K562 (cell line): ENCODE results near the gene GMEB2. TPM values are rescaled to one million over a fixed set of nuclear protein-coding genes. Genes with fewer than 3 reads are reported as not detected.

Experiments
- E2F6 ChIP-seq, 2 experiments: IDR thresholded peaks; 2 replicates each; pipeline ENCODE4 v1.6.1; 2011; ENCODE audit warnings: borderline replicate concordance in 1 of 2, control low read depth in 1 of 2, low read depth in 1 of 2, low read length in 1 of 2, mild to moderate bottlenecking in 1 of 2, mixed read lengths in 1 of 2, moderate library complexity in 1 of 2; ENCODE audit not compliant: insufficient read depth in 1 of 2, insufficient read length in 1 of 2, poor library complexity in 1 of 2, severe bottlenecking in 1 of 2; ENCODE audit errors: extremely low read depth in 1 of 2
- EGR1 ChIP-seq: fragments of 450-650 bp; conservative IDR thresholded peaks from 2 replicates; pipeline ENCODE4 v1.6.1; 2017; ENCODE audit warnings: mild to moderate bottlenecking
- FOXA3 ChIP-seq, 2 experiments: fragments of 450-650 bp in 1 of 2; sonication (generic) in 1 of 2; formaldehyde crosslinking; IDR thresholded peaks in 1 of 2; conservative IDR thresholded peaks in 1 of 2; 2 replicates each; pipeline versions ENCODE4 v1.4.0 to v1.8.0; 2020 to 2022; ENCODE audit warnings: mild to moderate bottlenecking in 2 of 2, missing genetic modification reagents in 1 of 2
- HDAC6 ChIP-seq: IDR thresholded peaks from 2 replicates; pipeline ENCODE4 v1.6.1; 2012; ENCODE audit warnings: low read depth, mild to moderate bottlenecking, control low read depth, inconsistent platforms, low read length, moderate library complexity
- HNRNPUL1 ChIP-seq: fragments of 200-400 bp; formaldehyde crosslinking; IDR thresholded peaks from 2 replicates; pipeline ENCODE4 v1.6.1; 2017; ENCODE audit warnings: low read length
- PML ChIP-seq: IDR thresholded peaks from 2 replicates; pipeline ENCODE4 v1.6.1; 2012; ENCODE audit warnings: low read length, inconsistent platforms
- REST ChIP-seq, 2 experiments: fragments of 450-650 bp; formaldehyde crosslinking in 1 of 2; IDR thresholded peaks; 2 replicates each; pipeline versions ENCODE4 v1.4.0 to v1.6.1; 2014 to 2020; ENCODE audit warnings: mild to moderate bottlenecking in 2 of 2, borderline replicate concordance in 1 of 2, low read depth in 1 of 2
- SAFB2 ChIP-seq: fragments of 200-400 bp; formaldehyde crosslinking; IDR thresholded peaks from 2 replicates; pipeline ENCODE4 v1.6.1; 2018; ENCODE audit warnings: borderline replicate concordance, low read length, low read depth, moderate library complexity; ENCODE audit not compliant: severe bottlenecking
- SMARCB1 ChIP-seq: IDR thresholded peaks from 2 replicates; pipeline ENCODE4 v1.6.1; 2011; ENCODE audit warnings: improper control_type of control experiment, low read depth; ENCODE audit not compliant: insufficient read length
- ZNF140 ChIP-seq: fragments of 250-450 bp; sonication (Bioruptor Pico); IDR thresholded peaks from 2 replicates; pipeline ENCODE4 v1.8.0; 2021; ENCODE audit warnings: moderate library complexity, mild to moderate bottlenecking, inconsistent platforms
- ZNF165 ChIP-seq: fragments of 250-450 bp; sonication (Bioruptor Pico); IDR thresholded peaks from 2 replicates; pipeline ENCODE4 v1.4.0; 2020; ENCODE audit warnings: borderline replicate concordance
- ZNF511 ChIP-seq: sonication (generic); formaldehyde crosslinking; IDR thresholded peaks from 2 replicates; pipeline ENCODE4 v1.8.0; 2022; ENCODE audit warnings: mild to moderate bottlenecking, missing genetic modification reagents
- polyA plus RNA-seq, 8 experiments: library from polyadenylated mRNA; depleted of rRNA in 4 of 8; stranded (reverse) in 5 of 8; unstranded in 3 of 8; fragments of >200 nt; fragmentation: Nextera tagmentation in 2 of 8; fragmentation: Illumina TruSeq in 1 of 8; extraction: Ambion mirVana in 2 of 8; extraction: Trizol in 1 of 8; gene quantifications; 2 replicates each; pipeline versions ENCODE4 v1.2.1 to v1.2.3, GENCODE V29; 2011 to 2014; ENCODE audit warnings: inconsistent platforms in 1 of 8, missing spikeins in 1 of 8
- total RNA-seq, 7 experiments: library from RNA; depleted of rRNA in 6 of 7; stranded (reverse); fragments of >200 nt in 6 of 7; fragmentation: Illumina TruSeq in 2 of 7; extraction: Trizol in 2 of 7; gene quantifications; 2 replicates each; pipeline versions ENCODE4 v1.2.1 to v1.2.3, GENCODE V29; 2011 to 2021; ENCODE audit warnings: low replicate concordance in 1 of 7

Gene GMEB2
- total and polyA plus RNA-seq, 9 of the 15 experiments (the other 6 are each of a cell fraction or from before 2014, with no cell fraction given): 0.03 to 13.9 (median 6.3) TPM

GRCh38 chr20:63657260-63657936 is 30.5 kb upstream of the GMEB2 start (continued):
- TF ChIP-seq ZNF140 (CRISPR knock-in tag) (no peak), SAFB2 (no peak), EGR1 (no peak), FOXA3 (CRISPR knock-in tag; conservative IDR thresholded peaks at IDR 0.05 in 1 of 2, IDR thresholded peaks at IDR 0.05 in 1 of 2) (no peak), HNRNPUL1 (no peak), SMARCB1 (no peak), REST (IDR thresholded peaks at IDR 0.05; ENCODE audit: borderline replicate concordance) (no peak), REST (CRISPR knock-in tag; IDR thresholded peaks at IDR 0.05; ENCODE audit: low read depth) (no peak), HDAC6 (no peak), E2F6 (IDR thresholded peaks at IDR 0.05; ENCODE audit: borderline replicate concordance in 1 of 2, extremely low read depth in 1 of 2, insufficient read depth in 1 of 2, insufficient read length in 1 of 2, low read depth in 1 of 2, low read length in 1 of 2, poor library complexity in 1 of 2, severe bottlenecking in 1 of 2) (peak; percentile 77 to 84), ZNF165 (CRISPR knock-in tag) (no peak), PML (no peak), ZNF511 (CRISPR knock-in tag) (0 out of 2 replicates have a peak, but pooled peaks have one; percentile 8)
